GM23338 (cell line): ENCODE results near the gene GABARAPL1. TPM values are rescaled to one million over a fixed set of nuclear protein-coding genes. Genes with fewer than 3 reads are reported as not detected.

Experiments used
- ATAC-seq: fragments of 200-7000 bp; cut with Tn5 transposase; 3 replicates; pipeline ENCODE4 v1.9.1; 2020
- DNase-seq: peaks from one replicate; pipeline ENCODE4 v3.0.0-alpha.2; 2015; ENCODE audit warnings: low spot score
- H2AFZ ChIP-seq: fragments of 200-600 bp; sonication (generic); 2 replicates; pipeline ENCODE4 v1.8.0; 2016; ENCODE audit warnings: antibody characterized with exemption, mild to moderate bottlenecking, moderate library complexity
- H3F3A ChIP-seq: fragments of 200-600 bp; sonication (generic); replicated peaks from 2 replicates; pipeline ENCODE4 v1.8.0; 2017; ENCODE audit warnings: antibody characterized with exemption, mixed run types, low read depth
- H3K27ac ChIP-seq: fragments of 200-600 bp; sonication (generic); 2 replicates; pipeline ENCODE4 v1.6.1; 2016; ENCODE audit warnings: low read depth
- H3K27me3 ChIP-seq: fragments of 200-600 bp; sonication (generic); 2 replicates; pipeline ENCODE4 v1.8.0; 2016; ENCODE audit warnings: mild to moderate bottlenecking, mixed run types, moderate library complexity; ENCODE audit not compliant: insufficient read depth
- H3K36me3 ChIP-seq: fragments of 200-600 bp; sonication (generic); 2 replicates; pipeline ENCODE4 v1.8.0; 2016; ENCODE audit warnings: mild to moderate bottlenecking; ENCODE audit not compliant: insufficient read depth
- H3K4me1 ChIP-seq: fragments of 200-600 bp; sonication (generic); 2 replicates; pipeline ENCODE4 v1.8.0; 2016; ENCODE audit warnings: mild to moderate bottlenecking, moderate library complexity; ENCODE audit not compliant: insufficient read depth
- H3K4me2 ChIP-seq: fragments of 200-600 bp; sonication (generic); 2 replicates; pipeline ENCODE4 v1.7.1; 2017; ENCODE audit warnings: mixed run types
- H3K4me3 ChIP-seq: fragments of 200-600 bp; sonication (generic); 2 replicates; pipeline ENCODE4 v1.6.1; 2016; ENCODE audit warnings: mixed run types
- H3K79me2 ChIP-seq: fragments of 200-600 bp; sonication (generic); replicated peaks from 2 replicates; pipeline ENCODE4 v1.8.0; 2017; ENCODE audit warnings: mild to moderate bottlenecking; ENCODE audit not compliant: insufficient read depth
- H3K9me2 ChIP-seq: fragments of 200-600 bp; sonication (generic); 2 replicates; pipeline ENCODE4 v1.8.0; 2017; ENCODE audit not compliant: insufficient read depth
- H4K20me1 ChIP-seq: fragments of 200-600 bp; sonication (generic); replicated peaks from 2 replicates; pipeline ENCODE4 v1.8.0; 2017; ENCODE audit warnings: mild to moderate bottlenecking; ENCODE audit not compliant: insufficient read depth
- H3K27ac Mint-ChIP-seq: 2 replicates; pipeline ENCODE4 v1.8.0; 2020; ENCODE audit warnings: inconsistent platforms, mild to moderate bottlenecking, moderate library complexity, mixed read lengths
- H3K27me3 Mint-ChIP-seq: 3 replicates; pipeline ENCODE4 v1.8.0; 2022; ENCODE audit warnings: low read depth, mild to moderate bottlenecking, moderate library complexity, mixed read lengths, inconsistent platforms; ENCODE audit not compliant: insufficient read depth, poor library complexity
- H3K36me3 Mint-ChIP-seq: 3 replicates; pipeline ENCODE4 v1.8.0; 2021; ENCODE audit warnings: low read depth, mild to moderate bottlenecking, inconsistent platforms, moderate library complexity, mixed read lengths
- H3K4me1 Mint-ChIP-seq: 3 replicates; pipeline ENCODE4 v1.8.0; 2020; ENCODE audit warnings: mild to moderate bottlenecking, inconsistent platforms, mixed read lengths
- H3K4me3 Mint-ChIP-seq: 3 replicates; pipeline ENCODE4 v1.8.0; 2021; ENCODE audit warnings: moderate library complexity, mild to moderate bottlenecking, inconsistent platforms, mixed read lengths
- H3K9me3 Mint-ChIP-seq: 3 replicates; pipeline ENCODE4 v1.8.0; 2020; ENCODE audit warnings: moderate library complexity, mild to moderate bottlenecking, inconsistent platforms, mixed read lengths
- CREB1 ChIP-seq: fragments of 250-450 bp; sonication (Bioruptor Pico); IDR thresholded peaks from 2 replicates; pipeline ENCODE4 v1.5.0; 2020; ENCODE audit warnings: low read depth, mild to moderate bottlenecking, moderate library complexity
- CTCF ChIP-seq, 2 experiments: fragments of 200-600 bp in 1 of 2; sonication (generic) in 1 of 2; conservative IDR thresholded peaks; 2 replicates each; pipeline versions ENCODE4 v1.5.1 to v1.6.1; 2016 to 2017; ENCODE audit warnings: antibody characterized with exemption in 2 of 2, low read depth in 2 of 2, mild to moderate bottlenecking in 2 of 2, moderate library complexity in 1 of 2
- ETS1 ChIP-seq: IDR thresholded peaks from 2 replicates; pipeline ENCODE4 v1.6.1; 2016; ENCODE audit warnings: antibody characterized with exemption
- EZH2 ChIP-seq: fragments of 200-600 bp; sonication (generic); IDR thresholded peaks from one replicate; pipeline ENCODE4 v1.8.0; 2017; ENCODE audit warnings: antibody characterized with exemption, mild to moderate bottlenecking, low read depth; ENCODE audit not compliant: unreplicated experiment
- EZH2phosphoT487 ChIP-seq: fragments of 200-600 bp; sonication (generic); IDR thresholded peaks from one replicate; pipeline ENCODE4 v1.8.1; 2018; ENCODE audit warnings: antibody characterized with exemption; ENCODE audit not compliant: unreplicated experiment
- JUNB ChIP-seq: IDR thresholded peaks from one replicate; pipeline ENCODE4 v1.6.1; 2016; ENCODE audit warnings: antibody characterized with exemption; ENCODE audit not compliant: unreplicated experiment
- NANOG ChIP-seq: IDR thresholded peaks from 2 replicates; pipeline ENCODE4 v1.6.1; 2016; ENCODE audit warnings: antibody characterized with exemption, borderline replicate concordance
- POLR2AphosphoS5 ChIP-seq: IDR thresholded peaks from 2 replicates; pipeline ENCODE4 v1.6.1; 2016; ENCODE audit warnings: antibody characterized with exemption, low read depth
- STAT1 ChIP-seq: IDR thresholded peaks from one replicate; pipeline ENCODE4 v1.6.1; 2016; ENCODE audit warnings: antibody characterized with exemption; ENCODE audit not compliant: unreplicated experiment
- ZNF114 ChIP-seq: fragments of 250-450 bp; sonication (Bioruptor Pico); IDR thresholded peaks from 2 replicates; pipeline ENCODE4 v1.5.0; 2020; ENCODE audit warnings: mild to moderate bottlenecking, moderate library complexity
- ZNF331 ChIP-seq: fragments of 250-450 bp; sonication (Bioruptor Pico); IDR thresholded peaks from 2 replicates; pipeline ENCODE4 v1.5.0; 2020; ENCODE audit warnings: low read depth, mild to moderate bottlenecking, moderate library complexity
- ZNF462 ChIP-seq: fragments of 250-450 bp; sonication (Bioruptor Pico); IDR thresholded peaks from 2 replicates; pipeline ENCODE4 v1.5.0; 2020; ENCODE audit warnings: mild to moderate bottlenecking, moderate library complexity
- polyA plus RNA-seq: library from polyadenylated mRNA; unstranded; fragments of >200 nt; fragmentation: Nextera tagmentation; extraction: Ambion mirVana; gene quantifications from 2 replicates; pipeline ENCODE4 v1.2.1, GENCODE V29; 2016
- total RNA-seq: library from RNA; depleted of rRNA; stranded (reverse); fragments of >200 nt; shearing (Covaris generic); gene quantifications from 2 replicates; pipeline ENCODE4 v1.2.3, GENCODE V29; 2014
- TF ChIP-seq, protein P1 (sequence below): IDR thresholded peaks from one replicate; pipeline ENCODE4 v1.6.1; 2018; ENCODE audit warnings: antibody characterized with exemption; ENCODE audit not compliant: unreplicated experiment

Gene GABARAPL1
- total and polyA plus RNA-seq, 2 experiments from 2014 or later = 35.7 to 77.8 TPM

DNA sequence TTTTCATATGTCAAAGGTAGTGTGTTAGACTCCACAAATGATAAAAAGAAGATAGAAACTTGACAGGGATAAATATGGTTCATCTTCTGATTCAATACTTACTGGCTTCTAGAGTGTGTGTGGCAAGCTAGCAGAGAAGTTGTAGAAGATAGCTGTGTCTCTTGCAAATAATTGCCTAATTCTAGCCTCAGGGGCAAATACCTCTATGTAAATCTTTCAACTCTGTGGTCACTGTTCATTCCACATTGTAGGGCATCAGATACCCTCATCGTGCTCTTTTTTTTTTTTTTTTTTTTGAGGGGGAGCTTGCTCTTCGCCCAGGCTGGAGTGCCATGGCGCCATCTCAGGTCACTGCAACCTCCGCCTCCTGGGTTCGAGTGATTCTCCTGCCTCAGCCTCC is 42.5 kb upstream of the GABARAPL1 start:
- H4K20me1 ChIP-seq = no peaks in the 10 kb centered on the region
- no peak overlapping the region for H2AFZ ChIP-seq
- no peak overlapping the region for H3K4me2 ChIP-seq
- no peak for ATAC-seq
- no peaks in the 10 kb centered on the region for H3K27me3 ChIP-seq
- no peak for TF ChIP-seq ZNF114 (CRISPR knock-in tag)
- no peak for TF ChIP-seq ZNF462
- TF ChIP-seq CTCF (conservative IDR thresholded peaks at IDR 0.05; ENCODE audit: low read depth in 2 of 2) = no peak
- no peak for TF ChIP-seq EZH2
- TF ChIP-seq POLR2AphosphoS5 = no peak
- no peak for TF ChIP-seq ETS1
- TF ChIP-seq EZH2phosphoT487 = no peak
- TF ChIP-seq NANOG = no peak
- TF ChIP-seq CREB1 = no peak
- no peak for TF ChIP-seq STAT1
- TF ChIP-seq ZNF331 (CRISPR knock-in tag) = no peak
- no peak for TF ChIP-seq JUNB
- TF ChIP-seq, protein P1, sequence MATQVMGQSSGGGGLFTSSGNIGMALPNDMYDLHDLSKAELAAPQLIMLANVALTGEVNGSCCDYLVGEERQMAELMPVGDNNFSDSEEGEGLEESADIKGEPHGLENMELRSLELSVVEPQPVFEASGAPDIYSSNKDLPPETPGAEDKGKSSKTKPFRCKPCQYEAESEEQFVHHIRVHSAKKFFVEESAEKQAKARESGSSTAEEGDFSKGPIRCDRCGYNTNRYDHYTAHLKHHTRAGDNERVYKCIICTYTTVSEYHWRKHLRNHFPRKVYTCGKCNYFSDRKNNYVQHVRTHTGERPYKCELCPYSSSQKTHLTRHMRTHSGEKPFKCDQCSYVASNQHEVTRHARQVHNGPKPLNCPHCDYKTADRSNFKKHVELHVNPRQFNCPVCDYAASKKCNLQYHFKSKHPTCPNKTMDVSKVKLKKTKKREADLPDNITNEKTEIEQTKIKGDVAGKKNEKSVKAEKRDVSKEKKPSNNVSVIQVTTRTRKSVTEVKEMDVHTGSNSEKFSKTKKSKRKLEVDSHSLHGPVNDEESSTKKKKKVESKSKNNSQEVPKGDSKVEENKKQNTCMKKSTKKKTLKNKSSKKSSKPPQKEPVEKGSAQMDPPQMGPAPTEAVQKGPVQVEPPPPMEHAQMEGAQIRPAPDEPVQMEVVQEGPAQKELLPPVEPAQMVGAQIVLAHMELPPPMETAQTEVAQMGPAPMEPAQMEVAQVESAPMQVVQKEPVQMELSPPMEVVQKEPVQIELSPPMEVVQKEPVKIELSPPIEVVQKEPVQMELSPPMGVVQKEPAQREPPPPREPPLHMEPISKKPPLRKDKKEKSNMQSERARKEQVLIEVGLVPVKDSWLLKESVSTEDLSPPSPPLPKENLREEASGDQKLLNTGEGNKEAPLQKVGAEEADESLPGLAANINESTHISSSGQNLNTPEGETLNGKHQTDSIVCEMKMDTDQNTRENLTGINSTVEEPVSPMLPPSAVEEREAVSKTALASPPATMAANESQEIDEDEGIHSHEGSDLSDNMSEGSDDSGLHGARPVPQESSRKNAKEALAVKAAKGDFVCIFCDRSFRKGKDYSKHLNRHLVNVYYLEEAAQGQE = no peak
- H3F3A ChIP-seq = no peaks in the 10 kb centered on the region
- no peak overlapping the region for H3K27ac Mint-ChIP-seq
- H3K4me3 ChIP-seq = no peak overlapping the region
- no peak overlapping the region for H3K4me3 Mint-ChIP-seq
- H3K27me3 Mint-ChIP-seq = no peaks in the 10 kb centered on the region
- no peaks in the 10 kb centered on the region; the same call in 2 of the 3 replicates for H3K4me1 Mint-ChIP-seq
- DNase-seq = no peak
- no peaks in the 10 kb centered on the region for H3K36me3 ChIP-seq
- H3K79me2 ChIP-seq = no peaks in the 10 kb centered on the region
- H3K9me2 ChIP-seq = no peaks in the 10 kb centered on the region
- H3K27ac ChIP-seq = no peak overlapping the region
- H3K4me1 ChIP-seq = no peaks in the 10 kb centered on the region
- no peaks in the 10 kb centered on the region for H3K9me3 Mint-ChIP-seq
- no peaks in the 10 kb centered on the region for H3K36me3 Mint-ChIP-seq
